ENCODE data around the gene STPG1.

The STPG1 gene

GRCh38 chr1:24315391-24315790, 98.2 kb downstream of the STPG1 start:
- DNase-seq = no peak

- no peak for DNase-seq
Observed at GRCh38 chr1:24311741-24312140, 101.8 kb downstream of the STPG1 start.

- no peak for DNase-seq
Observed at GRCh38 chr1:24311234-24311633, 102.3 kb downstream of the STPG1 start.

- no peak for DNase-seq
Observed at GRCh38 chr1:24309762-24310485, 103.7 kb downstream of the STPG1 start.

GRCh38 chr1:24308365-24309015, 105.1 kb downstream of the STPG1 start:
- no peak for DNase-seq

Measured in retina (tissue), 1 donor.